T-cell (primary cell): ENCODE measurements around the gene LMOD3. TPM values are rescaled to one million over a fixed set of nuclear protein-coding genes. Genes with fewer than 3 reads are reported as not detected.

ENCODE experiments used
- ATAC-seq, 4 experiments: fragments of 200-7000 bp in 3 of 4; fragments of 150-1000 bp in 1 of 4; cut with Tn5 transposase; replicated peaks in 1 of 4; 1 replicate in 3 of 4; 2 replicates in 1 of 4; pipeline ENCODE4 v1.10.0; 2021; ENCODE audit warnings: moderate library complexity in 3 of 4, mild to moderate bottlenecking in 2 of 4, moderate number of reproducible peaks in 1 of 4
- CTCF ChIA-PET, 2 donors: fragments of 300-600 bp; sonication (Branson Sonifier 250); formaldehyde crosslinking; loops; one replicate each; lab custom pipeline; 2022; ENCODE audit warnings: antibody characterized with exemption in 2 of 2; lab: Charles Lee
- POLR2A ChIA-PET, 2 donors: fragments of 300-600 bp; sonication (Branson Sonifier 250); formaldehyde crosslinking; loops; one replicate each; lab custom pipeline; 2022; ENCODE audit warnings: antibody characterized with exemption in 2 of 2; lab: Charles Lee
- DNase-seq, 35 experiments: peaks; one replicate each; pipeline versions ENCODE4 v3.0.0 to v3.0.0-alpha.2; 2013 to 2023
- H3K27ac ChIP-seq: one replicate; pipeline ENCODE4 v1.5.1; 2013; ENCODE audit warnings: low read length
- H3K27me3 ChIP-seq, 2 experiments: replicated peaks in 1 of 2; 1 replicate in 1 of 2; 2 replicates in 1 of 2; pipeline versions ENCODE4 v1.6.1 to v1.7.0; 2013; ENCODE audit warnings: low read length in 1 of 2, mixed read lengths in 1 of 2; ENCODE audit not compliant: control insufficient read depth in 2 of 2, insufficient read depth in 2 of 2; ENCODE audit errors: extremely low read depth in 1 of 2
- H3K36me3 ChIP-seq, 2 donors: 1 replicate in 1 of 2; 2 replicates in 1 of 2; pipeline versions ENCODE4 v1.6.1 to v1.7.0; 2013; ENCODE audit warnings: low read length in 1 of 2; ENCODE audit not compliant: control insufficient read depth in 2 of 2, insufficient read depth in 1 of 2; ENCODE audit errors: extremely low read depth in 1 of 2
- H3K4me1 ChIP-seq, 2 experiments: 1 replicate in 1 of 2; 2 replicates in 1 of 2; pipeline versions ENCODE4 v1.6.1 to v1.7.0; 2013; ENCODE audit warnings: low read length in 2 of 2, mixed read lengths in 1 of 2; ENCODE audit not compliant: insufficient read depth in 2 of 2, control insufficient read depth in 1 of 2; ENCODE audit errors: extremely low read depth in 1 of 2
- H3K4me3 ChIP-seq, 2 donors: 1 replicate in 1 of 2; 2 replicates in 1 of 2; pipeline versions ENCODE4 v1.5.1 to v1.7.0; 2013; ENCODE audit warnings: mild to moderate bottlenecking in 2 of 2, low read length in 1 of 2, moderate library complexity in 1 of 2; ENCODE audit not compliant: control insufficient read depth in 1 of 2; ENCODE audit errors: extremely low read depth in 1 of 2
- H3K9me3 ChIP-seq: 2 replicates; pipeline ENCODE4 v1.7.0; 2013
- H3K27ac Mint-ChIP-seq, 2 donors: one replicate each; pipeline ENCODE4 v1.8.0; 2020 to 2021; ENCODE audit warnings: mild to moderate bottlenecking in 2 of 2, mixed read lengths in 2 of 2
- H3K27me3 Mint-ChIP-seq, 2 donors: one replicate each; pipeline ENCODE4 v1.8.0; 2021 to 2022; ENCODE audit warnings: mixed read lengths in 2 of 2
- H3K36me3 Mint-ChIP-seq: one replicate; pipeline ENCODE4 v1.8.0; 2021; ENCODE audit warnings: mixed read lengths
- H3K4me1 Mint-ChIP-seq, 3 donors: one replicate each; pipeline ENCODE4 v1.8.0; 2020 to 2022; ENCODE audit warnings: mixed read lengths in 3 of 3, mild to moderate bottlenecking in 1 of 3
- H3K4me3 Mint-ChIP-seq, 3 donors: one replicate each; pipeline ENCODE4 v1.8.0; 2020 to 2022; ENCODE audit warnings: mild to moderate bottlenecking in 3 of 3, mixed read lengths in 3 of 3, moderate library complexity in 3 of 3
- H3K9me3 Mint-ChIP-seq, 3 donors: one replicate each; pipeline ENCODE4 v1.8.0; 2020 to 2022; ENCODE audit warnings: mixed read lengths in 3 of 3
- WGBS: methylation state at CpG from one replicate; pipeline ENCODE4 v1.1.5; 2013; ENCODE audit warnings: missing lambda C conversion rate; ENCODE audit not compliant: insufficient coverage; 5-methylcytosine and 5-hydroxymethylcytosine counted together
- total RNA-seq, 35 experiments: library from RNA in 6 of 35; stranded (reverse) in 6 of 35; fragments of 120-200 nt in 1 of 35; gene quantifications; one replicate each; pipeline versions ENCODE4 v1.2.1 to v1.2.4 and lab custom pipeline; 2013 to 2026

LMOD3 gene
- total RNA-seq, 5 donors from 2014 or later (not counting 1 experiment from before 2014, with no cell fraction given), result not detected

DNA sequence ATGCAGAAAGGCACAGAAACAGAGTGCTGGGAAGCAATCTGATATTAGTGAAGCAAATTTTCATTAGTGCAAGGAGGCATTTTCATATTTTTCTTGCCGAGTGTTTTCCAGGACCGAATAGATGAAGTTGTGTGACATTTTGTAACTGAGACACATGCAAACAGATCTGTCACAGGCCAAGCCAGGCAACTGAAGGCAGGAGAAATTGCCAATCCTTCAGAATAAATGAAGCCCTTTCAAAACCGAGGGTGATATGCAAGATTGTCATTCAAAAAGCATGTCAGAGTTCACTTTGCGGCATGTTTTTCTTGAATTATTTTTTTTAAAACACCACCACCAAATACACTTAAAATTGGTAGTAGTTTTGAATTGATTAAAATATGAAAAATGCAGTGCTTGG is 6.2 kb downstream of the LMOD3 start:
- Histone ChIP-seq H3K9me3 (no peaks in the 10 kb centered on the region), H3K36me3 (no peaks in the 10 kb centered on the region), H3K4me1 (no peaks in the 10 kb centered on the region), H3K4me3 (no peak overlapping the region), H3K27ac (no peak overlapping the region), H3K27me3 (peaks cover 0 to 4% of the 10 kb centered on the region in 2 experiments)
- 94% methylated on average over 2 of the region's 4 CpGs for WGBS
- peaks cover 0 to 6% (median 5%) of the 10 kb centered on the region in 3 donors for H3K4me1 Mint-ChIP-seq
- H3K27me3 Mint-ChIP-seq, result no peaks in the 10 kb centered on the region
- DNase-seq (no peak), ATAC-seq (no peak)
- H3K9me3 Mint-ChIP-seq, result no peaks in the 10 kb centered on the region
- no peak overlapping the region for H3K4me3 Mint-ChIP-seq
- ChIA-PET CTCF (no interaction called here), POLR2A (no interaction called here)
- H3K27ac Mint-ChIP-seq, result no peak overlapping the region
- H3K36me3 Mint-ChIP-seq, result no peaks in the 10 kb centered on the region

DNA sequence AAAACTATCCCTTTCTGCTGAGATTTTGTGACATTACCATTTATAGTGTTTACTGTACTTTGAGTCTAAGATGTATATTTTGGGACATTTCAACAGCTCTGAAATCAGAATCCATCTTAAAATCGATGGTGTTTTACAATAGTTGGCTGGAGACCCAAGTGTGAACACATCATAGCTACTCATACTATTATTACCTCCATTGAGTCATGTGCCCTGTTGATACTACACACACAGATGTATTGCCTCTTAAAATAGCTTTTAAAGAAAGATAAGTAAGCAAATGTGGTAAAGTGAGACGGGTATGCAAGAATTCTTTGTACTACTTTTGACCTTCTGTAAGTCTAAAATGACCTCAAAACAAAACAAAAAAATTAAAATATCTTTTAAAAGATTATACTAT is 6.7 kb downstream of the LMOD3 start:
- ChIA-PET POLR2A (interaction anchor here in 1 of 2 donors (0.6 kb wide), 1 partner anchor 121 kb away, joined by 3 read pairs; no protein-coding TSS in a partner anchor), CTCF (no interaction called here)
- Mint-ChIP-seq H3K4me1 (peaks cover 0 to 6% (median under 1%) of the 10 kb centered on the region in 3 donors), H3K9me3 (no peaks in the 10 kb centered on the region), H3K27me3 (no peaks in the 10 kb centered on the region), H3K36me3 (no peaks in the 10 kb centered on the region), H3K4me3 (no peak overlapping the region), H3K27ac (no peak overlapping the region)
- H3K27ac ChIP-seq, result no peak overlapping the region
- no peaks in the 10 kb centered on the region for H3K9me3 ChIP-seq
- DNase-seq (no peak), ATAC-seq (no peak)
- WGBS, result no CpG with 5 or more reads among the region's 2 CpGs
- no peaks in the 10 kb centered on the region for H3K4me1 ChIP-seq
- H3K36me3 ChIP-seq, result no peaks in the 10 kb centered on the region
- H3K4me3 ChIP-seq, result no peak overlapping the region
- peaks cover 0 to 4% of the 10 kb centered on the region in 2 experiments for H3K27me3 ChIP-seq

DNA sequence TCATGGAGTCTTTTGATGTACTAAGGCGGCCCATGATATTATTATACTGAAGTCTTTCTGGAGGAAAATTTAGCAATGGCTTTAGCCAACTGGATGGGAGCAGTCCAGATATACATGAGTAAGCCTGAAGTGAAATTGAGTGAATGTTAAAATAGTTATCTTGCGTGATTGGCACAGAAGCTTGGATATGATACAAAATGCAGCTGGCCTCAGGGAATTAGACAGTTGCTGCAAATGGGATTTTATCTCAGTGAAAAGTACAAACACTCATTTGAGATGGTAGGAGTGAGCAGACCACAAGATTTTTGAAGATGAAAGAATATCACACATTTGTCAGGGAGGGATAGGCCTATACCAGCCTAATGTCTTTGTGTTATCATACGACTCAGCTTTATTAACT is 8.9 kb downstream of the LMOD3 start:
- no peaks in the 10 kb centered on the region for H3K27me3 Mint-ChIP-seq
- H3K4me3 Mint-ChIP-seq, result no peak overlapping the region
- Histone ChIP-seq H3K27me3 (no peaks in the 10 kb centered on the region), H3K27ac (no peak overlapping the region), H3K9me3 (no peaks in the 10 kb centered on the region), H3K4me3 (no peak overlapping the region), H3K36me3 (no peaks in the 10 kb centered on the region), H3K4me1 (no peaks in the 10 kb centered on the region)
- H3K36me3 Mint-ChIP-seq, result no peaks in the 10 kb centered on the region
- H3K27ac Mint-ChIP-seq, result no peak overlapping the region
- 100% methylated on average over 2 of the region's 3 CpGs for WGBS
- CTCF ChIA-PET, result interaction anchor here in 1 of 2 donors (0.6 kb wide), 1 partner anchor 1666 kb away, joined by 3 read pairs; no protein-coding TSS in a partner anchor
- peaks cover 0 to 9% (median 2%) of the 10 kb centered on the region in 3 donors for H3K4me1 Mint-ChIP-seq
- ATAC-seq (no peak), DNase-seq (no peak)
- POLR2A ChIA-PET, result no interaction called here
- no peaks in the 10 kb centered on the region for H3K9me3 Mint-ChIP-seq

DNA sequence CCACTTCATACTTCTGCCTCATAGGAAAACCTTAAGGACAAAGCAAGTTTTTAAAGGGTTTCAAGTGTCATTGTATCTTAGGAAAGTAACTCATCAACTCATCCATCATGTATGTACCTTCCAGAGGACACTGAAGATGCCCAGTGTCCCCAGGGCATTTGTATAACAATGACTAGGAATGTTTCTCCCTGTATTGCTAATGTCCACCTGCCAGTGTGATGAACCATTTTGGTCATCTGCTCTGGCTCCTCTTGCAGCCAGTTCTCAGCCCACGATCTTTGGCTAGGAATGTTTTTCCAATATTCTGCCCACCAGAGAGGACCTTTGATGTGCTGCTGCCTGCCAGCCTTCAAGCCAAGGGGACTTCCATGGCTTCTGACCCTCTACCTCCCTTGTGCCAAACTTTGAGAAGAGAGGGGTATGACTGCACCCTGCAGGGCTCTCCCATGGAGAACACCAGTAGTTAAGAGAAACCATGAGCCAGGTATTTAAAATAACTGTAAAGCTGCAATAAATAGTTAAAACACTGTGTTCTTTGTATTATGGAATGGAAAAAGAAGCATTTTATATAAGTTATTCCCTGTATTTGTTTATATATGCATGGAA is 11.4 kb downstream of the LMOD3 start:
- Histone ChIP-seq H3K4me3 (no peak overlapping the region), H3K27ac (no peak overlapping the region), H3K27me3 (no peaks in the 10 kb centered on the region), H3K9me3 (no peaks in the 10 kb centered on the region), H3K36me3 (peaks cover 0 to 1% of the 10 kb centered on the region in 2 donors), H3K4me1 (no peaks in the 10 kb centered on the region)
- Mint-ChIP-seq H3K27me3 (no peaks in the 10 kb centered on the region), H3K9me3 (no peaks in the 10 kb centered on the region), H3K36me3 (peaks cover under 1% of the 10 kb centered on the region), H3K4me1 (peaks cover 5 to 11% (median 10%) of the 10 kb centered on the region in 3 donors), H3K27ac (peak overlapping the region in 1 of 2 donors; percentile 12), H3K4me3 (no peak overlapping the region)
- DNase-seq (no peak), ATAC-seq (no peak)
- CTCF ChIA-PET, result no interaction called here
- 89% methylated on average over 1 of the region's 1 CpG for WGBS
- POLR2A ChIA-PET, result no interaction called here

DNA sequence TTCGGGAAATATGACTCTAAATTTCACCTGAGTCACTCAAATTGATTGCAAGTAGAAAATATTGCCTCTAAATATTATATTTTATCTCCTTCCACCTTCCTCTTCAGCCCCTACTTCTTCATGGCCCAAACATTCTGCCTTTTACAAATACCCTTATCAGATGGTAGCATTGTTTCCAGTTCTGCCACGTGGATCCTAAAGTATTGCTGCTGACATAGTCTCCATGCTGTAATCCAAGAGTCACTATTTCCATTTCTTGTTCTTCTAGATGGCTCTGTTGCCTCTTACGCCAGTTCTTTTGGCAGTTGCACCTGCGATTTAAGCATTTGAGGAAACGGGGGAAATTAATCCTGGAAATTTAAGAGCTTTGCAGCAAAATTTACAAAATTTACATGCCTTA is 13.6 kb downstream of the LMOD3 start:
- POLR2A ChIA-PET, result interaction anchor here in 1 of 2 donors (0.7 kb wide), 1 partner anchor 91 kb away, joined by 3 read pairs; no protein-coding TSS in a partner anchor

DNA sequence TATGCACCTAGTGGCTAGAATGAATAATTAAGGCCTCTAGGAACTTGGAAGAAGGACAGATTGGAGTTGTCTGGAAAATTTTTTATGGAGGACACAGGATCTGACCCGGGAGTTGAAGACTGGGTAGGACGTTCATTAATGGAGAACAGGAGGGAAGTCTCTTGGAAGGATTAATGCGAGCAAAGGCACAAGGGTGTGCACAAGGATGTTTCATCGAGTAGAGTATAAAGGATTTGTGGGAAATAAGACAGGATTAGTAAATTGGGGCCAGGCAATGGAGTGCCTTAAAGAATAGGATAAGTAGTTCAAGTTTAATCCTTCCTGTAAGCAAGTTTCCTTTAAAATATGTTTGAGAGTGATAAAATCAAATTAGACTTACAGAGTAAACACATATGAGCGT is 14.6 kb downstream of the LMOD3 start:
- H3K36me3 Mint-ChIP-seq, result peaks cover 24% of the 10 kb centered on the region
- Histone ChIP-seq H3K27me3 (no peaks in the 10 kb centered on the region), H3K4me3 (no peak overlapping the region), H3K36me3 (peaks cover 0 to 32% of the 10 kb centered on the region in 2 donors), H3K4me1 (peaks cover 0 to 2% of the 10 kb centered on the region in 2 experiments), H3K27ac (no peak overlapping the region), H3K9me3 (no peaks in the 10 kb centered on the region)
- no peak for ATAC-seq
- CTCF ChIA-PET, result interaction anchor here (0.6 to 2.7 kb wide), 4 partner anchors 13 to 32 kb away, joined by 3 to 12 read pairs (median 4); partner anchors contain the start of gene ARL6IP5 (in 1 of the 2)
- POLR2A ChIA-PET, result interaction anchor here in 1 of 2 donors (0.5 to 1.7 kb wide), 2 partner anchors 13 to 1674 kb away, joined by 3 to 5 read pairs; no protein-coding TSS in a partner anchor
- no peaks in the 10 kb centered on the region for H3K9me3 Mint-ChIP-seq
- peaks cover 27 to 35% (median 32%) of the 10 kb centered on the region in 3 donors for H3K4me1 Mint-ChIP-seq
- WGBS, result 93% methylated on average over 3 of the region's 5 CpGs
- DNase-seq, result no peak
- H3K27me3 Mint-ChIP-seq, result no peaks in the 10 kb centered on the region
- H3K4me3 Mint-ChIP-seq, result no peak overlapping the region
- peak overlapping the region; percentile 4 to 49 for H3K27ac Mint-ChIP-seq

More for the DNA sequence above, 13.6 kb downstream of the LMOD3 start:
- Histone ChIP-seq H3K27me3 (no peaks in the 10 kb centered on the region), H3K27ac (no peak overlapping the region), H3K36me3 (peaks cover 0 to 22% of the 10 kb centered on the region in 2 donors), H3K4me1 (peaks cover 0 to 2% of the 10 kb centered on the region in 2 experiments), H3K4me3 (no peak overlapping the region), H3K9me3 (no peaks in the 10 kb centered on the region)
- Mint-ChIP-seq H3K9me3 (no peaks in the 10 kb centered on the region), H3K4me1 (peaks cover 18 to 27% (median 22%) of the 10 kb centered on the region in 3 donors), H3K36me3 (peaks cover 16% of the 10 kb centered on the region), H3K27ac (peak overlapping the region; percentile 32 to 49), H3K4me3 (no peak overlapping the region), H3K27me3 (no peaks in the 10 kb centered on the region)
- ATAC-seq (no peak), DNase-seq (no peak)
- CTCF ChIA-PET, result interaction anchor here in 1 of 2 donors (1.6 kb wide), 1 partner anchor 14 kb away, joined by 4 read pairs; no protein-coding TSS in a partner anchor
- WGBS, result 36% methylated on average over 1 of the region's 5 CpGs
